ENCODE results near the gene FAM9C. TPM values are rescaled to one million over a fixed set of nuclear protein-coding genes. Genes with fewer than 3 reads are reported as not detected.

Gene FAM9C
- total and polyA plus RNA-seq, 9 of the 15 experiments (the other 6 are each of a cell fraction or from before 2014, with no cell fraction given), result not detected

GRCh38 chrX:12986164-12986779 is 58.1 kb downstream of the FAM9C start (continued):
- no peak for TF ChIP-seq SAFB (IDR thresholded peaks at IDR 0.05; ENCODE audit: borderline replicate concordance, low read depth, low read length)
- no peak for TF ChIP-seq KDM1A (IDR thresholded peaks at IDR 0.05)
- TF ChIP-seq RBM17 (IDR thresholded peaks at IDR 0.05; ENCODE audit: borderline replicate concordance, low read depth, low read length), result no peak
- no peak for TF ChIP-seq JUNB (CRISPR knock-in tag; conservative IDR thresholded peaks at IDR 0.05)
- no peak for TF ChIP-seq MCM3 (IDR thresholded peaks at IDR 0.05)
- TF ChIP-seq SOX6 (IDR thresholded peaks at IDR 0.05), result 0 out of 2 replicates have a peak, but pooled peaks have one; percentile 10
- TF ChIP-seq LARP7 (IDR thresholded peaks at IDR 0.05), result no peak
- TF ChIP-seq, protein P1, sequence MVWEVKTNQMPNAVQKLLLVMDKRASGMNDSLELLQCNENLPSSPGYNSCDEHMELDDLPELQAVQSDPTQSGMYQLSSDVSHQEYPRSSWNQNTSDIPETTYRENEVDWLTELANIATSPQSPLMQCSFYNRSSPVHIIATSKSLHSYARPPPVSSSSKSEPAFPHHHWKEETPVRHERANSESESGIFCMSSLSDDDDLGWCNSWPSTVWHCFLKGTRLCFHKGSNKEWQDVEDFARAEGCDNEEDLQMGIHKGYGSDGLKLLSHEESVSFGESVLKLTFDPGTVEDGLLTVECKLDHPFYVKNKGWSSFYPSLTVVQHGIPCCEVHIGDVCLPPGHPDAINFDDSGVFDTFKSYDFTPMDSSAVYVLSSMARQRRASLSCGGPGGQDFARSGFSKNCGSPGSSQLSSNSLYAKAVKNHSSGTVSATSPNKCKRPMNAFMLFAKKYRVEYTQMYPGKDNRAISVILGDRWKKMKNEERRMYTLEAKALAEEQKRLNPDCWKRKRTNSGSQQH (CRISPR knock-in tag; IDR thresholded peaks at IDR 0.05), result no peak
- no peak for TF ChIP-seq PHTF2 (CRISPR knock-in tag; IDR thresholded peaks at IDR 0.05)
- TF ChIP-seq PHF8 (IDR thresholded peaks at IDR 0.05; ENCODE audit: borderline replicate concordance, low read length), result no peak
- TF ChIP-seq SIX5 (IDR thresholded peaks at IDR 0.05; ENCODE audit: borderline replicate concordance in 1 of 2, insufficient read depth in 1 of 2, low read depth in 1 of 2, low read length in 2 of 2), result no peak
- no peak for TF ChIP-seq MGA (IDR thresholded peaks at IDR 0.05)
